SHP77 (cell line): ENCODE data around the gene FGF18.

Source experiments
- DNase-seq, 2 experiments: peaks; one replicate each; lab custom pipeline; 2025; lab: John Stamatoyannopoulos, UW

FGF18 gene

GRCh38 chr5:171469326-171469725 lies 49.9 kb downstream of the FGF18 start:
- no peak for DNase-seq

GRCh38 chr5:171470420-171470819 lies 51.0 kb downstream of the FGF18 start:
- no peak for DNase-seq

GRCh38 chr5:171474230-171474813 lies 54.9 kb downstream of the FGF18 start:
- DNase-seq, result no peak

- DNase-seq, result no peak
Measured at GRCh38 chr5:171475596-171475995, 56.1 kb downstream of the FGF18 start.

GRCh38 chr5:171476701-171477100 lies 57.3 kb downstream of the FGF18 start:
- DNase-seq, result no peak

GRCh38 chr5:171477101-171477500 lies 57.7 kb downstream of the FGF18 start:
- no peak for DNase-seq

- no peak for DNase-seq
Measured at GRCh38 chr5:171477666-171478065, 58.2 kb downstream of the FGF18 start.

GRCh38 chr5:171478946-171479775 lies 59.7 kb downstream of the FGF18 start:
- no peak for DNase-seq

- DNase-seq, result no peak
Measured at GRCh38 chr5:171479776-171480125, 60.3 kb downstream of the FGF18 start.

GRCh38 chr5:171480239-171480638 lies 60.8 kb downstream of the FGF18 start:
- no peak for DNase-seq

GRCh38 chr5:171481571-171482433 lies 62.4 kb downstream of the FGF18 start:
- DNase-seq, result no peak

GRCh38 chr5:171482434-171482730 lies 62.9 kb downstream of the FGF18 start:
- DNase-seq, result no peak

- DNase-seq, result no peak
Measured at GRCh38 chr5:171483551-171484135, 64.2 kb downstream of the FGF18 start.

- no peak for DNase-seq
Measured at GRCh38 chr5:171484460-171484899, 65.0 kb downstream of the FGF18 start.

GRCh38 chr5:171485668-171486067 lies 66.2 kb downstream of the FGF18 start:
- no peak for DNase-seq

GRCh38 chr5:171486613-171487012 lies 67.2 kb downstream of the FGF18 start:
- DNase-seq, result no peak

GRCh38 chr5:171488876-171489275 lies 69.4 kb downstream of the FGF18 start:
- no peak for DNase-seq

GRCh38 chr5:171492781-171493180 lies 73.3 kb downstream of the FGF18 start:
- DNase-seq, result no peak

- no peak for DNase-seq
Measured at GRCh38 chr5:171493646-171494393, 74.4 kb downstream of the FGF18 start.

GRCh38 chr5:171494452-171495121 lies 75.1 kb downstream of the FGF18 start:
- DNase-seq, result no peak

GRCh38 chr5:171495122-171495700 lies 75.8 kb downstream of the FGF18 start:
- DNase-seq, result no peak
